Activated T-helper 1 cell treated with anti-CD3 and anti-CD28 coated beads, Interleukin-12 subunit alpha, Interleukin-12 subunit beta, Interleukin-2, Interleukin-4 antibody, amounts not matched to agents 30 ng/mL and 10 ng/mL and 1 ng/mL, durations not matched to agents 14 hours and 24 hours and 36 hours (primary cell): ENCODE data around the gene CFAP100. TPM values are rescaled to one million over a fixed set of nuclear protein-coding genes. Genes with fewer than 3 reads are reported as not detected.

Experiments
- DNase-seq: peaks from one replicate; pipeline ENCODE4 v3.0.0; 2021; ENCODE audit warnings: low spot score
- H3K27ac Mint-ChIP-seq: one replicate; pipeline ENCODE4 v1.8.0; 2021; ENCODE audit warnings: mild to moderate bottlenecking, mixed read lengths
- H3K27me3 Mint-ChIP-seq: one replicate; pipeline ENCODE4 v1.8.0; 2022; ENCODE audit warnings: mild to moderate bottlenecking, moderate library complexity, mixed read lengths; ENCODE audit not compliant: insufficient read depth
- H3K36me3 Mint-ChIP-seq: one replicate; pipeline ENCODE4 v1.8.0; 2021; ENCODE audit warnings: low read depth, mixed read lengths
- H3K4me1 Mint-ChIP-seq: one replicate; pipeline ENCODE4 v1.8.0; 2021; ENCODE audit warnings: low read depth, mixed read lengths
- H3K4me3 Mint-ChIP-seq: one replicate; pipeline ENCODE4 v1.8.0; 2021; ENCODE audit warnings: mild to moderate bottlenecking, moderate library complexity, mixed read lengths
- H3K9me3 Mint-ChIP-seq: one replicate; pipeline ENCODE4 v1.8.0; 2021; ENCODE audit warnings: mixed read lengths
- intact Hi-C: fragments of 100-400 bp; cut with micrococcal nuclease; formaldehyde crosslinking; loops from one replicate; pipeline ENCODE4 v1.15.1; 2024
- total RNA-seq: library from RNA; stranded (reverse); gene quantifications from 2 replicates; pipeline ENCODE4 v1.2.3, GENCODE V29; 2022

The CFAP100 gene
- total RNA-seq, 1 donor from 2014 or later = not detected

DNA sequence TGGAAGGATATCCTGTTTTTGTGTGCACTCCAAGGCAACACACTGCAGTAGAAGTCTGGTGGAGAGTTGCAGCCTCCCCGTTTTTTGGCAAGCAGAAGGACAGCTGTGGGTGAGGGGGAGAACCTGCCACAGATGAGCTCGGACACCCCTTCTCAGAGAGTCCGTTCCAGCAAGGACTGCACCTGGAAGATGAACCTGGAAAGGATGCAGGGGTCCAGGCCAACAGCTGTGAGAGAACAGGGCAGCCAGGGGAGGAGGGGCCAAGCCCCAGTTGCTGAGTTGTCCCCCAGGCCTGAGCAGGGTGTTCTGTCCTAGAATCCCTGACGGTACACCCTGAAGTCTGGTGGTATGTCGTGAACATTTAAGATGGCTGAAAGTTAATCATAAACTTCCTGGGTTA lies 50.8 kb downstream of the CFAP100 start:
- intact Hi-C loops = no loop called here
- H3K4me3 Mint-ChIP-seq = no peak overlapping the region
- H3K4me1 Mint-ChIP-seq = no peaks in the 10 kb centered on the region
- H3K36me3 Mint-ChIP-seq = no peaks in the 10 kb centered on the region
- DNase-seq = no peak
- no peak overlapping the region for H3K27ac Mint-ChIP-seq
- H3K27me3 Mint-ChIP-seq = no peaks in the 10 kb centered on the region
- no peaks in the 10 kb centered on the region for H3K9me3 Mint-ChIP-seq

DNA sequence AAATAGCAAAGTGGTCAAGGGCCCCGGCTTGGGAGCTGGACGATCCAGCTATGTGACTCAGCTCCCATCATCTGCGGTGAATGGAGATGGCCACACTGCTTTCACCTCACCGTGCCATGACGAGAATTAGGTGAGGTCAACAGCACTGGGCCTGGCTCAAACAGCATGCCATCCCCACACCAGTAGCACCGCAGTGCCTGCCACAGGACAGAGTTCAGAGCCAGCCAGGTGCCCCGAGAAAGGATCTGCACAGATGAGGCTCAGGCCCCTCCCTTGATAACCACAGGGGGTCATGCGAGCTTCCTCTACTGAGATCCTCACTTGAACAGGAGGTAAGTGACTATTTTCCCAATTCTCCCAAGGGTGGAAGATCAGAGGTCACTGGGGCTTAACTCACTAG lies 51.6 kb downstream of the CFAP100 start:
- no peaks in the 10 kb centered on the region for H3K4me1 Mint-ChIP-seq
- DNase-seq = no peak
- intact Hi-C loops = no loop called here
- no peak overlapping the region for H3K27ac Mint-ChIP-seq
- no peaks in the 10 kb centered on the region for H3K27me3 Mint-ChIP-seq
- peaks cover 1% of the 10 kb centered on the region for H3K36me3 Mint-ChIP-seq
- no peak overlapping the region for H3K4me3 Mint-ChIP-seq
- H3K9me3 Mint-ChIP-seq = no peaks in the 10 kb centered on the region

DNA sequence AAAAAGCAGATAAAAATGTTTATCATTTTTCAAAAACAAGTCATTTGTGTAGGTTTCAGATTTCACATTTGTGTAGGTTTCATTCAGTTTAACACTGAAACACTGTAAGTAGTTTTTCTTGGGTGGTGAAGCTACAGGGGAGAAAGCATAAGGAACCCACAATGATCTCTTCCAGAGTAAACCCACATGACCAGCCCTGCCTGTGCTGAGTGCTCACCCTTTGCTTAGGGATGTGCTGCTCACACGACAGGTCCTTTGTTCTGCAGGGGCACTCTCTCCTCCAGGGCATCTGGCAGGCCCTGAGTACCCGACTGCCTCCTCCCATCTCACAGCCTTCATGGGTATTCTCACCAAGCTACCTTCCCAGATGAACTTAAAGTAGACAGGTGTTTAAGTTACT lies 52.1 kb downstream of the CFAP100 start:
- H3K9me3 Mint-ChIP-seq = no peaks in the 10 kb centered on the region

DNA sequence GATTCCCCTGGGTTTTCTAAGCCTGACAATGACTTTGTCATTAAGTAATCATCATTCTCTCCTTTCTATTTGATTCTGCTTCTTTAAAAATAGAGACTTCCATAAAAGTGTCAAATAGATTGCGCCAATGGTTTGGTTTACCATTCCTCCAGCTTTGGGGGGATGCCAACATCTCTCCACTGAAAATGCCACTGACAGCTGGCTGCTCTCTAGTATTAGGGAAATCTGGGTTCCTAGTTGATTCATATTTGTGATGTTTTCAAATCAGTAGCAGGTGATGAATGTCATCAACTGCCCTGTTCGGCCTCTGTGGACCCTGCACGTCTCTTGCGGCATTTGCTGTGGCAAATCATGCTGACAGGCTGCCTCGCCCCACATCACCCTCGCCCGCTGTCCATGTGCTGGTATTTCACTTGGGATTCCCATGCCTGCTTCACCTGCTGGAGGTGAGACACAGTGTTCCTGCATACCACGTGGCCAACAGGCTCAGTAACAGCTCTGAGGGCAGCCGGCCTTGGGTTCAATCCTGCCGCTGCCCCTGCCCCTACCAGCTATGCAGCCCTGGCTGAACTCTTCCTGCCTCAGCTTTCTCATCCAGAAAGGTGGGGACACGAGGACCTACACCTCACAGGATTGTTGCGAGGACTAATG lies 52.9 kb downstream of the CFAP100 start:
- H3K27me3 Mint-ChIP-seq = no peaks in the 10 kb centered on the region
- H3K4me3 Mint-ChIP-seq = no peak overlapping the region
- H3K36me3 Mint-ChIP-seq = peaks cover 9% of the 10 kb centered on the region
- no peaks in the 10 kb centered on the region for H3K4me1 Mint-ChIP-seq
- no peak for DNase-seq
- intact Hi-C loops = no loop called here
- no peak overlapping the region for H3K27ac Mint-ChIP-seq
- H3K9me3 Mint-ChIP-seq = no peaks in the 10 kb centered on the region

More for the DNA sequence above, 52.1 kb downstream of the CFAP100 start:
- Mint-ChIP-seq H3K27me3 (no peaks in the 10 kb centered on the region), H3K4me3 (no peak overlapping the region), H3K4me1 (no peaks in the 10 kb centered on the region), H3K36me3 (peaks cover 5% of the 10 kb centered on the region), H3K27ac (no peak overlapping the region)
- intact Hi-C loops = no loop called here
- DNase-seq = no peak

DNA sequence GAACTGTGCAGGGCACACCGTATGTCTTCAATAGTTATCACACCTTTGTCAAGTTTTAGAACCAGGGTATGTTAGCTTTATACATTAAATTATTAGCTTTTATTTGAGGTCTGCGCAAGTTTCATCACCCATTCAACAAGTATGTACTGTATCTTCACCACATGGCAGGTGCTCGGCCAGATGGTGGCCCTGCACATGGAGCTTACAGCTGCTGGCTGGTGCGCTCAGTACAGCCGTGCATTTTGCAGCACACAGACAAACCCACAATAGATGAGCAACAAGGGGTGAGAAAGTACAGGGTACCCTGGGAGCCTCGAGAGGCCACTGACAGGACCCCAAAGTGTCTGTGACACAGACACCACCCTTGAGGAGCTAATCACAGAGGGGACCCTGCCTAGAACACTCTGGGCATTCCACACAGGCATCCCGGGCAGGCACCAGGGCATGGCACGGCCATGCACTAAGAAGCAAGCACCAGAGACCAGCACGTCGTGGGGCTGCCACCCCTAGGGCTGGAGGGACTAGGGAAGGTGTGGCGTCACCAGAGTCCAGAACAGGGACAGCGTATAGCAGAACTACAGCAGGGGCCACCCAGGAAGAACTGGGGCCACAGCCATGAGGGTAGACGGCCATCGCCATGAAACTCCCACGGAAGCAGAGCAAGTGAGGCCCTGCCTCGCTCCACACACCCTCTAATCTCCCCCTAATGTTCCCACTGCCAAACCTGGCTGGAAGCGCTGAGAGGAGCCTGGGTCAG lies 53.6 kb downstream of the CFAP100 start:
- intact Hi-C loops = no loop called here
- H3K27ac Mint-ChIP-seq = no peak overlapping the region
- no peak for DNase-seq
- no peak overlapping the region for H3K4me3 Mint-ChIP-seq
- no peaks in the 10 kb centered on the region for H3K4me1 Mint-ChIP-seq
- H3K27me3 Mint-ChIP-seq = no peaks in the 10 kb centered on the region
- no peaks in the 10 kb centered on the region for H3K9me3 Mint-ChIP-seq
- H3K36me3 Mint-ChIP-seq = peaks cover 9% of the 10 kb centered on the region

DNA sequence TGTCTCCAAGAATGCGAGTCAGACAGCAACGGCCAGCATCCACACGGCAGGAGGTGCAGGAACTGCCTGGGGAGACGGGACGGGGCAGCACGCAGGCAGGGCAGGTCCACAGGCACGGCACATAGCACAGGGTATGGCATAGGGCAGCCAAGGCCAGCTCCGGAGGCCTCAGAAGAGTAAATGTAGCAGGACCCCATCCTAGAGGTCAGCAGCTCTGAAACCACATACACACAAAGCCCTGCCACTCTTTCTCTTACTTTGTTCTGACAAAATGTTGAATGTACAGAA lies 54.1 kb downstream of the CFAP100 start:
- Mint-ChIP-seq H3K27ac (no peak overlapping the region), H3K9me3 (no peaks in the 10 kb centered on the region), H3K4me1 (no peaks in the 10 kb centered on the region), H3K4me3 (no peak overlapping the region), H3K36me3 (peaks cover 9% of the 10 kb centered on the region), H3K27me3 (no peaks in the 10 kb centered on the region)
- intact Hi-C loops = no loop called here
- no peak for DNase-seq

DNA sequence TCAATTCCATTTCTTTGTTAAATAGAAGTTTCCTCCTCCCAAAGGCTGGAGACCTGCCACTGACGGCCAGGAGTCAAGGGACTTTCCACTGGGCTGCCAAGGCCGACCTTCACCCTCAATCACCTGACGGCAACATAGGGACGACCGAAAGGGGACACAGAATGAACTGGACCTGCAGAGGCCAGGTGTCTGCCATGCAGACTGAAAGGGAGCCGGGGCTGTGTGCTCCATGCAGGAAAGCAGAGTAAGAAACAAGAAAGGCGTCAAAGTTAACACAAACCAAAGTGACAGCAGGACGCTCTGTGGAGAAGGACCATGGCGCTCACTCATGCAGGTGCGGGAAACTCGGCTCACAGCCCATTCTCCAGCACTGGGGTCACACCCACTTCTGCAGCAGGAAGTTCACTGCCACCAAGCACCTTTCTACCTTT lies 54.9 kb downstream of the CFAP100 start:
- DNase-seq = no peak
- peaks cover 13% of the 10 kb centered on the region for H3K36me3 Mint-ChIP-seq
- no peaks in the 10 kb centered on the region for H3K27me3 Mint-ChIP-seq
- H3K9me3 Mint-ChIP-seq = no peaks in the 10 kb centered on the region
- intact Hi-C loops = no loop called here
- H3K4me3 Mint-ChIP-seq = no peak overlapping the region
- H3K27ac Mint-ChIP-seq = no peak overlapping the region
- no peaks in the 10 kb centered on the region for H3K4me1 Mint-ChIP-seq

DNA sequence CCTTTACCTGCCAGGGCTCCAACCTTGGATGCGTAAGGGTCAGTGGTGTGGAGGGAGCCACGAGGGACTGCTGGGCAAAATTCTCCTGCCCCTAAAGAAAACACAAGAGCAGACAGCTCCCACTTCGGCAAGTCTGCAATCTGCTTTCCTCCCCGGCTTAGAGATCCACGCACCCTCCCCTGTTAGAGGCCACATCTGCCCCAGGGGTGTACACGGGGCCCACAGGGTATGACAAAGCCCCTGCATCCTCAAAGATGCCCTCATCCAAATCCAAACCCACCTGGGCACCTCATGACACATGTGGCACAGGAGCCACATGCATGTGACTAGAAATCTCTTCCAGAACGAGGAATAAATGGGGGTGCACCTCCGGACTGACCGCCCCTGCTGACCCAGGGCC lies 55.5 kb downstream of the CFAP100 start:
- H3K9me3 Mint-ChIP-seq = no peaks in the 10 kb centered on the region
- no peak overlapping the region for H3K27ac Mint-ChIP-seq
- no peaks in the 10 kb centered on the region for H3K27me3 Mint-ChIP-seq
- no peak overlapping the region for H3K4me3 Mint-ChIP-seq
- intact Hi-C loops = no loop called here
- no peaks in the 10 kb centered on the region for H3K4me1 Mint-ChIP-seq
- DNase-seq = no peak
- H3K36me3 Mint-ChIP-seq = peaks cover 17% of the 10 kb centered on the region

DNA sequence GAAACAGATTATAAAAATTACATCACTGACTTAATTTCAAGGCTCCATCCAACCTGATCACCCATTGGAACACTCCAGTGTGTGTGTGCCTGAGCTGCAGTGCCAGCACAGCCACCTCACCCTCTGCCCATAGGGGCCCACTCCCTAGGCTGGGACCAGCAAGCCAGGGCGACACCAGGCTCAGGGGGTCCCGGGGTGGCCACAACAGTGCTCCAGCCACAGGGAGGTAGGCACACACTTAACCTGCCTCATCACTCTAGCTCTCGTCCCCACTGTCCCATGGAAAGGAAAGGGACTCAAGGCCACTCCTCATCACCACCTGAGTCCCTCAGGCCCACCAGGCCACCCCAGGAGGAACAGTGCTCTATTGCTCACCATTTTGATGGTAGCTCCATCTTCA lies 56.0 kb downstream of the CFAP100 start:
- no peaks in the 10 kb centered on the region for H3K9me3 Mint-ChIP-seq
- H3K36me3 Mint-ChIP-seq = peaks cover 19% of the 10 kb centered on the region
- H3K4me3 Mint-ChIP-seq = no peak overlapping the region

DNA sequence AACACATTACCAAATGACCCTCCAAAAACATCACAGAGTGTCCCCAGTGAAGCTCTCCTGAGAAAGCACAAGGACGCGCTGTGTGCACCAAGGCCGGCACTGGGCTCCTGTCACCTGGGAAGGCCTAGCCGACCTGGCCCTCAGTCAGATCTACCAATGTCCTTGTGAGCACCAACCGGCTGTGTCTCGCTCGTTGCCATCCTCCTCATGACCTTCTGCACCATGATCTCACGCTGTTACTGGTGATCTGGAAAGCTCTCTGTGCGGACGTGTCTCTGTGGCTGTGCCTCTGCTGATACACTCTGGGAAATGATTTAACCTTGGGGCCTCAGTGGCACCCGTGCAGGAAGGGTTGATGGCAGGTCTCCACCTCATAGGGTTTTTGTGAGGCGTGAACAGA lies 56.8 kb downstream of the CFAP100 start:
- H3K27me3 Mint-ChIP-seq = no peaks in the 10 kb centered on the region
- peaks cover 21% of the 10 kb centered on the region for H3K36me3 Mint-ChIP-seq
- no peaks in the 10 kb centered on the region for H3K4me1 Mint-ChIP-seq
- no peak overlapping the region for H3K27ac Mint-ChIP-seq
- intact Hi-C loops = no loop called here
- no peak overlapping the region for H3K4me3 Mint-ChIP-seq
- DNase-seq = no peak
- no peaks in the 10 kb centered on the region for H3K9me3 Mint-ChIP-seq

More for the DNA sequence above, 56.0 kb downstream of the CFAP100 start:
- DNase-seq = no peak
- Mint-ChIP-seq H3K27me3 (no peaks in the 10 kb centered on the region), H3K4me1 (no peaks in the 10 kb centered on the region), H3K27ac (no peak overlapping the region)
- intact Hi-C loops = no loop called here

DNA sequence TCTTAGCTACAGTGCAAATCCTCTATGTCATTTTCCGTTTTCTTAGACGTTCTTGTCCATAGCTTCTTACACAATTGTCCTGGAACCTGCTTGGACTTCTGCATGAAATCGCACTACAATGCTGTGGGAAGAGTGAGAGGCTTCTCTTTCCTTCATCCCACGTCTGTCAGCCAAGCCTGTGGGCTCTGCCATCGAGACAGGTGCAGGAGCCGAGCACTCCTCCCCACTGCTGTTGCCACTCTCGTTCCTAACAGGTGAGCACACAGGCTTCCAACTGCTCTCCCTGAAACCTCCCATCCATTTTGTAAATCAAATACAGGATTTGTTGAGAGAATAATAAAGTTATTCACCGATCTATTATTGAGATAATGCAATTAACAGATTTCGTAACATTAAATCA lies 57.5 kb downstream of the CFAP100 start:
- peaks cover 25% of the 10 kb centered on the region for H3K36me3 Mint-ChIP-seq
- no peak overlapping the region for H3K4me3 Mint-ChIP-seq
- no peak for DNase-seq
- H3K9me3 Mint-ChIP-seq = no peaks in the 10 kb centered on the region
- H3K4me1 Mint-ChIP-seq = no peaks in the 10 kb centered on the region
- no peak overlapping the region for H3K27ac Mint-ChIP-seq
- H3K27me3 Mint-ChIP-seq = no peaks in the 10 kb centered on the region
- intact Hi-C loops = no loop called here

DNA sequence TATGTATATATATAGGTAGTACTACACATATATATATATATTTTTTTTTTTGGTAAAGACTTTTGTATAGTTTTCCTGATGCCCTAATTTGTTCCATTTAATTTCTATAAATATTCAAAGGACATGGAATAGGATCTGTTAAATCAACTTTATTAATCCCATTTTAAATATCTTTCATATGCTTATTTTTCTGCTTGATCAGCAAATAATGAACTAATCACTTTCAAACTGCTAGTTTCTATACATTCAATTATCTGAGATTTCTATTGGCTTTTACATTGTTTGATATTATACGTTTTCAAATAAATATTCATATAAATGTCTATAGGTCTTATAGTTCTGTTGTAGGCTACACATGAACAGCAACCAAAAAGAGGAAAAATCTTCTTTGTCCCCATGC lies 59.3 kb downstream of the CFAP100 start:
- Mint-ChIP-seq H3K27me3 (no peaks in the 10 kb centered on the region), H3K27ac (no peak overlapping the region), H3K36me3 (peaks cover 30% of the 10 kb centered on the region), H3K9me3 (no peaks in the 10 kb centered on the region), H3K4me3 (no peak overlapping the region), H3K4me1 (no peaks in the 10 kb centered on the region)
- intact Hi-C loops = no loop called here
- DNase-seq = no peak

DNA sequence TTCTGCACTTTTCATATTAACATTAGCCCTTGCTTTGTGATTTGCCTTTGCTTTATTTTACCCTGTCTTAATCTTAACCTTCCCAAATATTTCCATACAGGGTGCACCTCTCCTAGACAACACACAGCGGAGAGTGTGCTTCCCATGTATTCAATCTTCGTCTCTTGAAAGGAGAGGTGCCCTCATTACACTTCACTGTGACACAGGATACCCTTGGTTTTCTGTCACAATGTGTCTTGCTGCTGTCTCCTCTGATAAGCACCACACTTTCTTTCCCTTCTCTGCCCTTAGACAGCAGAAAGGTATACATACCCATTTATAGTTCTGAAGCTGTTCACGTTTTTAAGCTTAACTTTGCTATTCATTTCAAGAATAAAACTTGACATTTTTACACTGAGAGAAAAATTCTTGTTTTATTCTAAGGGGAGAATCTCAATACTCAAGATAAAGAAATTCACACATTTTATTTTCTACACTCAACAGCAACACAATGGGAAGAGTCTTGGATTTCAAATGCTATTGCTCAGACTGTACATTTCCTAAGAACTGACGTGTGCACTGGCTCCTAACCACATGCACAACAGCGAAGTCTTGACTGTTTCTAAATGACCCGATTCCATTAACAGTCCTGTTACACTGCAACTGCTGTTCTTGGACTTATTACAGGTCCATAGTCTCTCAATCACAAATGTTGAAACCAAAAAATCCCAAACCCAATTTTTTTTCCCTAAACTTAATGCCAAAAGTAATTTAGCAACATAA lies 59.9 kb downstream of the CFAP100 start:
- DNase-seq = no peak
- no peak overlapping the region for H3K4me3 Mint-ChIP-seq
- no peaks in the 10 kb centered on the region for H3K4me1 Mint-ChIP-seq
- intact Hi-C loops = no loop called here
- H3K27me3 Mint-ChIP-seq = no peaks in the 10 kb centered on the region
- no peaks in the 10 kb centered on the region for H3K9me3 Mint-ChIP-seq
- H3K36me3 Mint-ChIP-seq = peaks cover 32% of the 10 kb centered on the region
- H3K27ac Mint-ChIP-seq = no peak overlapping the region
